ENCODE results near the gene UTP25. TPM values are rescaled to one million over a fixed set of nuclear protein-coding genes. Genes with fewer than 3 reads are reported as not detected.

Gene UTP25
- total and polyA plus RNA-seq, 12 donors: 2.2 to 11.6 (median 7.8) TPM

DNA sequence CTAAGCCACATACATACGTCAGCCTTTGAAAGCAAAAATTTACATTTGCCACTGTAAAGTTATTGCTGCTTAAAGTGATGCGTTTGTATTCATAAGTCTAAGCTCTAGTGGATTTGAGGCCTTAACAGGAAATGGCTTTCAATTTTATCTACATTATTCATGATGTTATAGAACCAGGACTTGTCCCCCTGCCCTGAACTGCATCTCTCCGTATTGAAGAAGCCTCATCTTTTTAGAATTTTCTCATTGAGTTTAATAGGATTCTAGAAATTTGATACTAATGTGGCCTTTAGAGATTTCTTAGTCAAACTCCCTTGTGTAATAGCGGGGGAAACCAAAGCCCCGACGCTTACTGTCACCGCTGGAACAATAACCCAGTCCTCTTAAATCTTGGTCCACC lies 9.9 kb downstream of the UTP25 start:
- peaks cover 16 to 44% of the 10 kb centered on the region in 2 donors for H3K4me1 ChIP-seq (replicated peaks in 1 of 2)
- TF ChIP-seq POLR2A (IDR thresholded peaks at IDR 0.05): no peak
- TF ChIP-seq, protein P1, sequence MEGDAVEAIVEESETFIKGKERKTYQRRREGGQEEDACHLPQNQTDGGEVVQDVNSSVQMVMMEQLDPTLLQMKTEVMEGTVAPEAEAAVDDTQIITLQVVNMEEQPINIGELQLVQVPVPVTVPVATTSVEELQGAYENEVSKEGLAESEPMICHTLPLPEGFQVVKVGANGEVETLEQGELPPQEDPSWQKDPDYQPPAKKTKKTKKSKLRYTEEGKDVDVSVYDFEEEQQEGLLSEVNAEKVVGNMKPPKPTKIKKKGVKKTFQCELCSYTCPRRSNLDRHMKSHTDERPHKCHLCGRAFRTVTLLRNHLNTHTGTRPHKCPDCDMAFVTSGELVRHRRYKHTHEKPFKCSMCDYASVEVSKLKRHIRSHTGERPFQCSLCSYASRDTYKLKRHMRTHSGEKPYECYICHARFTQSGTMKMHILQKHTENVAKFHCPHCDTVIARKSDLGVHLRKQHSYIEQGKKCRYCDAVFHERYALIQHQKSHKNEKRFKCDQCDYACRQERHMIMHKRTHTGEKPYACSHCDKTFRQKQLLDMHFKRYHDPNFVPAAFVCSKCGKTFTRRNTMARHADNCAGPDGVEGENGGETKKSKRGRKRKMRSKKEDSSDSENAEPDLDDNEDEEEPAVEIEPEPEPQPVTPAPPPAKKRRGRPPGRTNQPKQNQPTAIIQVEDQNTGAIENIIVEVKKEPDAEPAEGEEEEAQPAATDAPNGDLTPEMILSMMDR (IDR thresholded peaks at IDR 0.05): no peak
- peaks cover 0 to 87% of the 10 kb centered on the region in 2 donors for H3K36me3 ChIP-seq (replicated peaks in 1 of 2)
- no peak overlapping the region for H3K27ac ChIP-seq
- DNase-seq: no peak
- no peak overlapping the region for H3K4me3 ChIP-seq
- H3K9me3 ChIP-seq (replicated peaks in 1 of 3): no peaks in the 10 kb centered on the region
- intact Hi-C loops (cut with DNase I): no loop called here
- no peaks in the 10 kb centered on the region for H3K27me3 ChIP-seq
- WGBS, 4 donors: 92 to 96% (median 95%) methylated on average over 7 of the region's 7 CpGs

DNA sequence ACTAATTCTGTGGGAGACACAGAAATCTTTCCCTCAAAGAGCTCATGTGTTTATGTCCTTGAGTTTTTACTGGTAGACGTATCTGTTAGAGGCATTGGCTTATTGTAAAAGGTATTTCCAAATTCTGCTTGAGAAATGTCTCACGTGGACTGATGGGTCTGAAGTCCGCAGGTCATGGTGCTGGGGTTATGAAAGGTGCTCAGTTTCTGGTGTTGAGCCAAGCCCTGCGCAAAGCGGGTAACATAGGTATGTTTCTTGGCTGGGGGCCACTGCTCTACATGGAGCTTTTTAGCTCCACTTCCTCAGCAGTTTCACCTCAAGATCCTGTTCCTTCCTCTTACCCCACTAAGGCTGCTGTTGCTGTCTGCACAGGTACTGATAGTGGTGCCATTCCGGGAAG lies 10.8 kb downstream of the UTP25 start:
- peak in 1 of 7 donors; percentile 34 for DNase-seq
- 81 to 87% (median 86%) methylated on average over 5 to 6 of the region's 6 CpGs for WGBS, 4 donors
- no peak overlapping the region for H3K4me3 ChIP-seq
- peaks cover 0 to 87% of the 10 kb centered on the region in 2 donors for H3K36me3 ChIP-seq (replicated peaks in 1 of 2)
- no peaks in the 10 kb centered on the region for H3K27me3 ChIP-seq
- H3K4me1 ChIP-seq (replicated peaks in 1 of 2): peaks cover 16 to 44% of the 10 kb centered on the region in 2 donors
- H3K9me3 ChIP-seq (replicated peaks in 1 of 3): no peaks in the 10 kb centered on the region
- intact Hi-C loops (cut with DNase I): no loop called here
- TF ChIP-seq POLR2A (IDR thresholded peaks at IDR 0.05): no peak
- TF ChIP-seq, protein P1 (IDR thresholded peaks at IDR 0.05): no peak
- H3K27ac ChIP-seq: peak overlapping the region in 1 of 5 donors; percentile 92

DNA sequence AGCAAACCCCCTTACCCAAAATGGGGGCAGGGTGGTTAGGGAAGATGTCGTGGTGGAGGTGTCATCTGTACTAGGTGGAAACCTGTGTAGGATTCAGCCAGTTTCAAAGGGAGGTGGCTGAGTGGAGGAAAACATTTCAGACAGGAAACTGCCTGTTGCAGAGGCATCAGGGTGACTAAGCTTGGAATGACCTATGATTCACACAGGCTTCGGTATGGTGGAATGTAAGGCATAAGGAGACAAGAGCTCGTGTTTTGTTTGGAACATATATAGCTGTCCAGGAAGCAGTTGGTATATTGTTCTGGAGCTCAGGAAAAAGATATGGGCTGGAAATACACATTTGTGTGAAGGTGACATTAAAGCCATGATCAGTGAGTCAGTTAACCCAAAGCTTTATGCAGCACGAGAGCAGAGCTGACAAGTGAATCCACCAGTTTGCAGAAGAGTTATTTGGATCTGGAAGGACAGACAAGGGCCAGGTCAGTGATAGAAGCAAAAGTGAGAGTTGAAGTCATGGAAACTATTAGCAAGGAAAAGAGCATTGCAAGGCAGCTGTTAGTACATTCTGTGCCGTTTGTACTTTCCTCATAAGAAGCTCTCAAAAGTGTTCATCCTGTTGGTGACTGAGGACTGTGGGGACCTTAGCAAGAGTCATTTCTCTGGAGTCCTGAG lies 12.2 kb downstream of the UTP25 start:
- peaks cover 0 to 85% of the 10 kb centered on the region in 2 donors for H3K36me3 ChIP-seq (replicated peaks in 1 of 2)
- H3K27me3 ChIP-seq: no peaks in the 10 kb centered on the region
- 21 to 39% (median 33%) methylated on average over 5 of the region's 5 CpGs for WGBS, 4 donors
- peak overlapping the region in 4 of 5 donors; percentile 67 to 92 (median 82) for H3K27ac ChIP-seq
- intact Hi-C loops (cut with DNase I): no loop called here
- peak; percentile 37 to 73 (median 66) for DNase-seq
- no peaks in the 10 kb centered on the region for H3K9me3 ChIP-seq (replicated peaks in 1 of 3)
- peaks cover 16 to 43% of the 10 kb centered on the region in 2 donors for H3K4me1 ChIP-seq (replicated peaks in 1 of 2)
- TF ChIP-seq, protein P1 (IDR thresholded peaks at IDR 0.05): no peak
- TF ChIP-seq POLR2A (IDR thresholded peaks at IDR 0.05): peak in 1 of 2 donors; percentile 28
- no peak overlapping the region for H3K4me3 ChIP-seq

DNA sequence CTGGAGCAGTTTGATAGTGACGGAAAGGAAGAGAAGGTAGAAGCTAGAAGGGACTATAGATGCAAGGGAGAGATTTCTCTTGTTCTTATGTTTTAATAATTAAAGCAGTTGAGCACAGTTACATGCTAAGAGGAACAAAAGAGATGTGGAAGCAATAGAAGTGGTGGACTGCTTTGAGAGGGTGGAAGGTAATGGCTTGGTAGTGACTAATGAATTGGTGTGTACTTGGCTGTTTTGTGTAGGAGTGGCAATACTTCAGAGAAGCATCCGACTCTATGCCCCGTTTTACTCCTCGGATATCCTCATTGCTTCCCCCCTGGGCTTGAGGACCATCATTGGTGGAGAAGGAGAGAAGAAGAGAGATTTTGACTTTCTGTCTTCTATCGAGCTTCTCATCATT lies 12.8 kb downstream of the UTP25 start:
- intact Hi-C loops (cut with DNase I): no loop called here
- no peak for DNase-seq
- Histone ChIP-seq H3K4me3 (no peak overlapping the region), H3K27me3 (no peaks in the 10 kb centered on the region), H3K27ac (peak overlapping the region in 4 of 5 donors; percentile 67 to 92 (median 82)), H3K9me3 (replicated peaks in 1 of 3) (no peaks in the 10 kb centered on the region), H3K4me1 (replicated peaks in 1 of 2) (peaks cover 14 to 37% of the 10 kb centered on the region in 2 donors), H3K36me3 (replicated peaks in 1 of 2) (peaks cover 0 to 86% of the 10 kb centered on the region in 2 donors)
- TF ChIP-seq POLR2A (IDR thresholded peaks at IDR 0.05): no peak
- TF ChIP-seq, protein P1 (IDR thresholded peaks at IDR 0.05): no peak
- 90 to 96% (median 93%) methylated on average over 5 of the region's 5 CpGs for WGBS, 4 donors

All from adrenal gland (tissue), 12 donors.